H1 (cell line): Measurements from ENCODE around the gene THTPA. TPM values are rescaled to one million over a fixed set of nuclear protein-coding genes. Genes with fewer than 3 reads are reported as not detected.

Experiments used
- CTCF ChIA-PET: fragments of 300-600 bp; sonication (Branson Sonifier 250); formaldehyde crosslinking; loops from one replicate; lab custom pipeline; 2021; ENCODE audit not compliant: partially characterized antibody; lab: Charles Lee
- POLR2A ChIA-PET: fragments of 300-600 bp; sonication (Branson Sonifier 250); formaldehyde crosslinking; loops from one replicate; lab custom pipeline; 2021; ENCODE audit warnings: inconsistent platforms; ENCODE audit not compliant: partially characterized antibody; lab: Charles Lee
- DNase-seq, 2 experiments: peaks; one replicate each; pipeline versions ENCODE4 v3.0.0 to v3.0.0-alpha.2; 2010 to 2022; ENCODE audit warnings: low spot score in 2 of 2, low read depth in 1 of 2, mixed read lengths in 1 of 2
- FAIRE-seq: peaks from 2 replicates; lab custom pipeline; 2011; peaks lifted over from hg19 to GRCh38; lab: Jason Lieb, UNC
- H2AFZ ChIP-seq: 2 replicates; pipeline ENCODE4 v1.8.1; 2012; ENCODE audit warnings: low read length, inconsistent platforms
- H2AK5ac ChIP-seq: 2 replicates; pipeline ENCODE4 v1.6.1; 2013; ENCODE audit warnings: low read depth, low read length
- H2BK120ac ChIP-seq: replicated peaks from 2 replicates; pipeline ENCODE3; 2013; ENCODE audit warnings: low read depth, low read length, inconsistent platforms
- H2BK12ac ChIP-seq: 2 replicates; pipeline ENCODE4 v1.6.1; 2013; ENCODE audit warnings: low read depth, low read length
- H2BK15ac ChIP-seq: 2 replicates; pipeline ENCODE4 v1.6.1; 2013; ENCODE audit warnings: low read length
- H2BK20ac ChIP-seq: 2 replicates; pipeline ENCODE4 v1.6.1; 2013; ENCODE audit warnings: low read length
- H2BK5ac ChIP-seq: 2 replicates; pipeline ENCODE4 v1.6.1; 2013; ENCODE audit warnings: low read depth, low read length
- H3K14ac ChIP-seq: 2 replicates; pipeline ENCODE4 v1.6.1; 2013; ENCODE audit warnings: inconsistent platforms; ENCODE audit not compliant: insufficient read length
- H3K18ac ChIP-seq: 2 replicates; pipeline ENCODE4 v1.6.1; 2013; ENCODE audit warnings: low read length; ENCODE audit errors: extremely low read depth
- H3K23ac ChIP-seq: 2 replicates; pipeline ENCODE4 v1.6.1; 2013; ENCODE audit warnings: inconsistent platforms; ENCODE audit not compliant: insufficient read length
- H3K23me2 ChIP-seq: 2 replicates; pipeline ENCODE4 v1.6.1; 2013; ENCODE audit warnings: low read depth, low read length
- H3K27ac ChIP-seq: 2 replicates; pipeline ENCODE4 v1.6.1; 2011; ENCODE audit warnings: low read depth, low read length, inconsistent platforms
- H3K27me3 ChIP-seq, 4 experiments: replicated peaks in 1 of 4; 1 replicate in 1 of 4; 2 replicates in 3 of 4; pipeline versions ENCODE4 v1.6.1 to v1.8.1; 2011 to 2013; ENCODE audit warnings: low read length in 3 of 4, mild to moderate bottlenecking in 3 of 4, inconsistent platforms in 2 of 4, mixed read lengths in 2 of 4, moderate library complexity in 1 of 4; ENCODE audit not compliant: control insufficient read depth in 3 of 4, insufficient read depth in 3 of 4; ENCODE audit errors: extremely low read depth in 1 of 4
- H3K36me3 ChIP-seq, 4 experiments: 2 replicates each; pipeline versions ENCODE4 v1.6.1 to v1.8.1; 2011 to 2013; ENCODE audit warnings: mild to moderate bottlenecking in 4 of 4, low read length in 3 of 4, moderate library complexity in 2 of 4, control low read depth in 1 of 4, inconsistent platforms in 1 of 4; ENCODE audit not compliant: insufficient read depth in 4 of 4, control insufficient read depth in 2 of 4
- H3K4ac ChIP-seq: replicated peaks from 2 replicates; pipeline ENCODE3; 2013; ENCODE audit warnings: low read length, low read depth, mixed read lengths, inconsistent platforms; ENCODE audit not compliant: insufficient read length
- H3K4me1 ChIP-seq, 4 experiments: replicated peaks in 1 of 4; 1 replicate in 1 of 4; 2 replicates in 3 of 4; pipeline versions ENCODE4 v1.6.1 to v1.8.1; 2011 to 2013; ENCODE audit warnings: low read length in 3 of 4, inconsistent platforms in 2 of 4, mixed read lengths in 1 of 4; ENCODE audit not compliant: insufficient read depth in 4 of 4, control insufficient read depth in 3 of 4
- H3K4me2 ChIP-seq, 2 experiments: 2 replicates each; pipeline versions ENCODE4 v1.6.1 to v1.8.1; 2011 to 2013; ENCODE audit warnings: low read depth in 2 of 2, low read length in 2 of 2, control low read depth in 1 of 2, inconsistent platforms in 1 of 2, mild to moderate bottlenecking in 1 of 2; ENCODE audit not compliant: insufficient read depth in 1 of 2
- H3K4me3 ChIP-seq, 4 experiments: fragments of 200-600, 300-600 bp in 1 of 4; sonication (generic), shearing (Covaris generic), sonication (Bioruptor Twin) in 1 of 4; 2 replicates each; pipeline versions ENCODE4 v1.5.1 to v1.8.1; 2011 to 2016; ENCODE audit warnings: low read length in 4 of 4, low read depth in 3 of 4, control low read depth in 2 of 4, inconsistent platforms in 2 of 4, mild to moderate bottlenecking in 2 of 4, mixed read lengths in 1 of 4, moderate library complexity in 1 of 4; ENCODE audit not compliant: insufficient read depth in 2 of 4; ENCODE audit errors: extremely low read depth in 1 of 4
- H3K56ac ChIP-seq: replicated peaks from 2 replicates; pipeline ENCODE3; 2013; ENCODE audit warnings: low read depth, mild to moderate bottlenecking, mixed read lengths, low read length, inconsistent platforms; ENCODE audit not compliant: insufficient read length
- H3K79me1 ChIP-seq: 2 replicates; pipeline ENCODE4 v1.6.1; 2013; ENCODE audit warnings: low read depth, low read length, control low read depth
- H3K79me2 ChIP-seq, 2 experiments: 2 replicates each; pipeline versions ENCODE4 v1.6.1 to v1.8.1; 2012 to 2013; ENCODE audit warnings: low read length in 2 of 2, mild to moderate bottlenecking in 2 of 2, inconsistent platforms in 1 of 2; ENCODE audit not compliant: insufficient read depth in 2 of 2, control insufficient read depth in 1 of 2
- H3K9ac ChIP-seq, 4 experiments: replicated peaks in 1 of 4; 1 replicate in 1 of 4; 2 replicates in 3 of 4; pipeline versions ENCODE4 v1.6.1 to v1.8.1; 2011 to 2013; ENCODE audit warnings: low read depth in 3 of 4, low read length in 3 of 4, control low read depth in 2 of 4, mild to moderate bottlenecking in 2 of 4, moderate library complexity in 2 of 4, inconsistent platforms in 1 of 4; ENCODE audit errors: extremely low read depth in 1 of 4
- H3K9me3 ChIP-seq, 2 experiments: 2 replicates each; pipeline versions ENCODE4 v1.6.1 to v1.8.1; 2012 to 2013; ENCODE audit warnings: mild to moderate bottlenecking in 2 of 2, moderate library complexity in 2 of 2, control low read depth in 1 of 2, inconsistent platforms in 1 of 2, low read depth in 1 of 2, low read length in 1 of 2, mixed read lengths in 1 of 2; ENCODE audit not compliant: insufficient read depth in 2 of 2
- H4K20me1 ChIP-seq, 2 experiments: replicated peaks in 1 of 2; 2 replicates each; pipeline versions ENCODE3 to v1.8.1; 2011 to 2013; ENCODE audit warnings: inconsistent platforms in 2 of 2, low read length in 2 of 2, mild to moderate bottlenecking in 1 of 2; ENCODE audit not compliant: insufficient read depth in 2 of 2, control insufficient read depth in 1 of 2
- H4K5ac ChIP-seq: 2 replicates; pipeline ENCODE4 v1.6.1; 2013; ENCODE audit warnings: low read length, low read depth, mixed read lengths, inconsistent platforms; ENCODE audit not compliant: insufficient read length
- H4K8ac ChIP-seq: 2 replicates; pipeline ENCODE4 v1.8.0; 2013; ENCODE audit warnings: mild to moderate bottlenecking, moderate library complexity, low read length, inconsistent platforms; ENCODE audit not compliant: insufficient read depth; ENCODE audit errors: extremely low read depth
- H4K91ac ChIP-seq: replicated peaks from 2 replicates; pipeline ENCODE3; 2013; ENCODE audit warnings: low read length, mixed read lengths, inconsistent platforms; ENCODE audit not compliant: insufficient read length
- BRCA1 ChIP-seq: IDR thresholded peaks from 2 replicates; pipeline ENCODE4 v1.6.1; 2012; ENCODE audit warnings: low read depth, low read length, improper control_type of control experiment
- POLR2AphosphoS5 ChIP-seq: IDR thresholded peaks from 2 replicates; pipeline ENCODE4 v1.6.1; 2011; ENCODE audit warnings: low read depth, low read length
- TEAD4 ChIP-seq: IDR thresholded peaks from 2 replicates; pipeline ENCODE4 v1.6.1; 2012; ENCODE audit warnings: low read depth, low read length, inconsistent platforms, mixed read lengths
- WGBS, 2 experiments: shearing (Covaris generic) in 1 of 2; methylation state at CpG; one replicate each; pipeline versions ENCODE4 v1.1.6 to v1.1.7; 2013 to 2015; ENCODE audit warnings: low lambda C conversion rate in 2 of 2, mixed read lengths in 2 of 2, inconsistent platforms in 1 of 2, low coverage in 1 of 2, missing lambda C conversion rate in 1 of 2; ENCODE audit not compliant: insufficient replicate concordance in 2 of 2, insufficient coverage in 1 of 2, insufficient read length in 1 of 2; ENCODE audit errors: extremely low coverage in 1 of 2, missing lambda C conversion rate in 1 of 2; 5-methylcytosine and 5-hydroxymethylcytosine counted together
- polyA plus RNA-seq, 7 experiments: library from polyadenylated mRNA; depleted of rRNA in 3 of 7; stranded (reverse) in 5 of 7; unstranded in 2 of 7; fragments of >200 nt in 5 of 7; fragments of 200-250 nt in 2 of 7; gene quantifications; 1 replicate in 5 of 7; 2 replicates in 1 of 7; 4 replicates in 1 of 7; pipeline versions ENCODE4 v1.2.1 to v1.2.3, GENCODE V29; 2011 to 2013; ENCODE audit warnings: missing spikeins in 2 of 7, mixed read lengths in 2 of 7
- total RNA-seq: library from RNA; stranded (reverse); fragmentation: NEBNext Ultra II Directional; extraction: Animal tissue kit (Norgen Biotek cat#: 25700); gene quantifications from 2 replicates; pipeline ENCODE4 v1.2.1, GENCODE V29; 2021

The THTPA gene
- total and polyA plus RNA-seq, 2 of the 8 experiments (the other 6 are each of a cell fraction or from before 2014, with no cell fraction given): 16.6 to 19.0 TPM

GRCh38 chr14:23557946-23558345 is 1.9 kb downstream of the THTPA start:
- no peak overlapping the region for H4K5ac ChIP-seq
- no peak overlapping the region for H4K8ac ChIP-seq
- peak overlapping the region in 1 of 2 experiments; percentile 93; a peak in 1 of 4 replicates for H3K4me2 ChIP-seq
- 82% methylated on average over 1 of the region's 1 CpG; no CpG with 5 or more reads in 1 of the 2 experiments for WGBS, 2 experiments
- H2AK5ac ChIP-seq: no peak overlapping the region
- DNase-seq (no peak), FAIRE-seq (no peak)
- no peaks in the 10 kb centered on the region for H3K27me3 ChIP-seq
- H3K9ac ChIP-seq: no peak overlapping the region
- ChIA-PET POLR2A (interaction anchor here (1.3 to 52.7 kb wide), 4 partner anchors 9 to 79 kb away, joined by 4 to 1523 read pairs (median 492); partner anchors contain the start of genes AP1G2, NGDN and ZFHX2), CTCF (interaction anchor here (0.7 to 70.5 kb wide), 9 partner anchors 30 to 261 kb away, joined by 3 to 2092 read pairs (median 14); partner anchors contain the start of genes NGDN and PABPN1)
- H3K14ac ChIP-seq: no peak overlapping the region
- H4K20me1 ChIP-seq: peaks cover 0 to 7% of the 10 kb centered on the region in 2 experiments
- H2BK120ac ChIP-seq: no peak overlapping the region
- peaks cover 0 to 14% (median 8%) of the 10 kb centered on the region in 4 experiments; a peak in 6 of 7 replicates for H3K4me1 ChIP-seq
- no peak overlapping the region for H3K4me3 ChIP-seq
- H2BK5ac ChIP-seq: no peak overlapping the region
- H2BK15ac ChIP-seq: no peak overlapping the region
- H3K23me2 ChIP-seq: peaks cover 7% of the 10 kb centered on the region
- H3K18ac ChIP-seq: no peak overlapping the region
- no peak overlapping the region for H3K56ac ChIP-seq
- no peak overlapping the region for H2BK12ac ChIP-seq
- 0 out of 2 replicates have a peak, but pooled peaks cover 7% of the 10 kb centered on the region for H3K79me1 ChIP-seq
- peaks cover 5 to 29% (median 11%) of the 10 kb centered on the region in 4 experiments; a peak in 7 of 8 replicates for H3K36me3 ChIP-seq
- H3K23ac ChIP-seq: no peak overlapping the region
- H3K4ac ChIP-seq: no peak overlapping the region
- H2AFZ ChIP-seq: no peak overlapping the region
- no peak overlapping the region for H3K27ac ChIP-seq
- H4K91ac ChIP-seq: no peak overlapping the region
- H2BK20ac ChIP-seq: no peak overlapping the region
- TF ChIP-seq BRCA1 (no peak), TEAD4 (no peak), POLR2AphosphoS5 (peak; percentile 42; the same call in 1 of the 2 replicates)
- no peaks in the 10 kb centered on the region for H3K9me3 ChIP-seq
- H3K79me2 ChIP-seq: peaks cover 0 to 19% of the 10 kb centered on the region in 2 experiments; a peak in 2 of 4 replicates
